IMR-90 (cell line): ENCODE results near the gene RRM1. TPM values are rescaled to one million over a fixed set of nuclear protein-coding genes. Genes with fewer than 3 reads are reported as not detected.
A peak's percentile ranks its signal among the peaks of the same experiment; 100 is the strongest.

Experiments used
- ATAC-seq: fragments of 200-7000 bp; cut with Tn5 transposase; 2 replicates; pipeline ENCODE4 v1.9.1; 2020; ENCODE audit warnings: low read depth, mild to moderate bottlenecking, moderate library complexity
- BruUV-seq: library from RNA; stranded (reverse); fragments of 400-500 nt; replicated peaks from 2 replicates; lab custom pipeline; 2021; lab: Mats Ljungman, UMichigan
- CTCF ChIA-PET: fragments of 300-600 bp; formaldehyde crosslinking; extraction: SDS; loops from one replicate; lab custom pipeline; 2021; ENCODE audit warnings: antibody characterized with exemption; lab: Yijun Ruan, JAX
- POLR2A ChIA-PET: fragments of 300-600 bp; sonication (Branson Sonifier 250); formaldehyde crosslinking; loops from one replicate; lab custom pipeline; 2022; ENCODE audit warnings: antibody characterized with exemption; ENCODE audit not compliant: unreplicated experiment; lab: Charles Lee
- DNase-seq: peaks from one replicate; pipeline ENCODE4 v3.0.0; 2013
- H2AFZ ChIP-seq: replicated peaks from 2 replicates; pipeline ENCODE3; 2013; ENCODE audit warnings: low read length, mild to moderate bottlenecking; ENCODE audit not compliant: poor library complexity
- H2AK5ac ChIP-seq: 2 replicates; pipeline ENCODE4 v1.6.1; 2013; ENCODE audit warnings: low read depth, low read length, inconsistent platforms
- H2AK9ac ChIP-seq: replicated peaks from 2 replicates; pipeline ENCODE3; 2013; ENCODE audit warnings: mild to moderate bottlenecking, low read depth, low read length, moderate library complexity; ENCODE audit not compliant: poor library complexity
- H2BK120ac ChIP-seq: 2 replicates; pipeline ENCODE4 v1.6.1; 2013; ENCODE audit warnings: low read depth, low read length, inconsistent platforms
- H2BK15ac ChIP-seq: 3 replicates; pipeline ENCODE4 v1.6.1; 2013; ENCODE audit warnings: low read depth, low read length, inconsistent platforms
- H2BK20ac ChIP-seq: 2 replicates; pipeline ENCODE4 v1.6.1; 2013; ENCODE audit warnings: low read depth, mild to moderate bottlenecking, inconsistent platforms, low read length, moderate library complexity
- H2BK5ac ChIP-seq: 2 replicates; pipeline ENCODE4 v1.6.1; 2013; ENCODE audit warnings: mild to moderate bottlenecking, low read depth, low read length, inconsistent platforms; ENCODE audit not compliant: poor library complexity, severe bottlenecking
- H3K14ac ChIP-seq: replicated peaks from 2 replicates; pipeline ENCODE4 v1.6.1; 2013; ENCODE audit warnings: low read depth, low read length, inconsistent platforms
- H3K18ac ChIP-seq: 2 replicates; pipeline ENCODE4 v1.6.1; 2013; ENCODE audit warnings: low read depth, low read length, control low read depth
- H3K23ac ChIP-seq: 2 replicates; pipeline ENCODE4 v1.6.1; 2013; ENCODE audit warnings: low read depth, low read length, inconsistent platforms
- H3K27ac ChIP-seq: 2 replicates; pipeline ENCODE4 v1.5.1; 2013; ENCODE audit warnings: mild to moderate bottlenecking, control low read depth, low read length; ENCODE audit not compliant: insufficient read depth
- H3K27me3 ChIP-seq: 2 replicates; pipeline ENCODE4 v1.6.1; 2013; ENCODE audit warnings: low read length; ENCODE audit not compliant: control insufficient read depth, insufficient read depth
- H3K36me3 ChIP-seq: 2 replicates; pipeline ENCODE4 v1.6.1; 2013; ENCODE audit warnings: low read length, mixed read lengths; ENCODE audit not compliant: control insufficient read depth, insufficient read depth
- H3K4ac ChIP-seq: 2 replicates; pipeline ENCODE4 v1.6.1; 2013; ENCODE audit warnings: low read depth, low read length, inconsistent platforms
- H3K4me1 ChIP-seq: 2 replicates; pipeline ENCODE4 v1.6.1; 2013; ENCODE audit warnings: low read length, mixed read lengths; ENCODE audit not compliant: control insufficient read depth, insufficient read depth
- H3K4me2 ChIP-seq: 2 replicates; pipeline ENCODE4 v1.6.1; 2013; ENCODE audit warnings: low read depth, mild to moderate bottlenecking, control low read depth, low read length, moderate library complexity
- H3K4me3 ChIP-seq: 2 replicates; pipeline ENCODE4 v1.5.1; 2013; ENCODE audit warnings: low read depth, mild to moderate bottlenecking, control low read depth, low read length, moderate library complexity; ENCODE audit not compliant: insufficient read depth
- H3K56ac ChIP-seq: 2 replicates; pipeline ENCODE4 v1.6.1; 2013; ENCODE audit warnings: low read length, inconsistent platforms; ENCODE audit not compliant: insufficient read depth; ENCODE audit errors: extremely low read depth
- H3K79me1 ChIP-seq, 2 experiments: 2 replicates each; pipeline ENCODE4 v1.6.1; 2013; ENCODE audit warnings: low read length in 2 of 2, inconsistent platforms in 1 of 2, low read depth in 1 of 2
- H3K9ac ChIP-seq: 2 replicates; pipeline ENCODE4 v1.6.1; 2013; ENCODE audit warnings: low read depth, low read length, control low read depth
- H3K9me1 ChIP-seq: 2 replicates; pipeline ENCODE4 v1.6.1; 2013; ENCODE audit warnings: low read length, inconsistent platforms; ENCODE audit not compliant: insufficient read depth
- H3K9me3 ChIP-seq: 2 replicates; pipeline ENCODE4 v1.6.1; 2013; ENCODE audit warnings: low read length; ENCODE audit not compliant: control insufficient read depth, insufficient read depth
- H4K20me1 ChIP-seq: 2 replicates; pipeline ENCODE4 v1.6.1; 2013; ENCODE audit warnings: low read length, inconsistent platforms; ENCODE audit not compliant: insufficient read depth
- H4K5ac ChIP-seq: 2 replicates; pipeline ENCODE4 v1.6.1; 2013; ENCODE audit warnings: mild to moderate bottlenecking, low read depth, low read length, control low read depth
- H4K8ac ChIP-seq, 2 experiments: 2 replicates each; pipeline ENCODE4 v1.6.1; 2013; ENCODE audit warnings: low read depth in 2 of 2, low read length in 2 of 2, control low read depth in 1 of 2, inconsistent platforms in 1 of 2
- H4K91ac ChIP-seq: 2 replicates; pipeline ENCODE4 v1.6.1; 2013; ENCODE audit warnings: low read depth, low read length, inconsistent platforms; ENCODE audit not compliant: insufficient read depth
- BHLHE40 ChIP-seq: fragments of 150-350 bp; IDR thresholded peaks from 2 replicates; pipeline ENCODE4 v1.6.1; 2016; ENCODE audit warnings: mild to moderate bottlenecking, low read depth, low read length
- CEBPB ChIP-seq: IDR thresholded peaks from 2 replicates; pipeline ENCODE4 v1.6.1; 2012; ENCODE audit warnings: low read depth, low read length, improper control_type of control experiment
- CHD1 ChIP-seq: IDR thresholded peaks from 2 replicates; pipeline ENCODE4 v1.6.1; 2012; ENCODE audit warnings: low read depth, low read length, improper control_type of control experiment
- CTCF ChIP-seq: conservative IDR thresholded peaks from 2 replicates; pipeline ENCODE4 v1.5.1; 2012; ENCODE audit warnings: mild to moderate bottlenecking, low read depth, low read length, improper control_type of control experiment
- MAFK ChIP-seq: IDR thresholded peaks from 2 replicates; pipeline ENCODE4 v1.6.1; 2012; ENCODE audit warnings: low read depth, low read length, improper control_type of control experiment
- MAZ ChIP-seq: IDR thresholded peaks from 2 replicates; pipeline ENCODE4 v1.6.1; 2012; ENCODE audit warnings: low read depth, mild to moderate bottlenecking, low read length, improper control_type of control experiment, moderate library complexity, borderline replicate concordance
- MXI1 ChIP-seq: IDR thresholded peaks from 2 replicates; pipeline ENCODE4 v1.6.1; 2012; ENCODE audit warnings: low read depth, mild to moderate bottlenecking, low read length, moderate library complexity, borderline replicate concordance
- NFE2L2 ChIP-seq: fragments of 150-350 bp; IDR thresholded peaks from 2 replicates; pipeline ENCODE4 v1.6.1; 2016; ENCODE audit warnings: low read depth, mild to moderate bottlenecking, low read length
- POLR2A ChIP-seq: IDR thresholded peaks from 2 replicates; pipeline ENCODE4 v1.6.1; 2012; ENCODE audit warnings: mild to moderate bottlenecking, low read depth, low read length
- RAD21 ChIP-seq: IDR thresholded peaks from 2 replicates; pipeline ENCODE4 v1.6.1; 2012; ENCODE audit warnings: low read length, improper control_type of control experiment
- RCOR1 ChIP-seq: IDR thresholded peaks from 2 replicates; pipeline ENCODE4 v1.6.1; 2012; ENCODE audit warnings: mild to moderate bottlenecking, low read length, improper control_type of control experiment; ENCODE audit not compliant: insufficient replicate concordance
- RFX5 ChIP-seq: IDR thresholded peaks from 2 replicates; pipeline ENCODE4 v1.8.0; 2012; ENCODE audit warnings: low read depth, mild to moderate bottlenecking, low read length, moderate library complexity
- SMC3 ChIP-seq: fragments of 150-350 bp; IDR thresholded peaks from 2 replicates; pipeline ENCODE4 v1.6.1; 2016; ENCODE audit warnings: low read depth, mild to moderate bottlenecking, antibody characterized with exemption, low read length, moderate library complexity
- USF2 ChIP-seq: fragments of 150-350 bp; IDR thresholded peaks from 2 replicates; pipeline ENCODE4 v1.6.1; 2017; ENCODE audit warnings: mild to moderate bottlenecking, antibody characterized with exemption, low read length, low read depth
- dilution Hi-C: fragments of 300-500 bp; cut with HindIII; formaldehyde crosslinking; loops from one replicate; pipeline ENCODE4 v1.14.3; 2018; ENCODE audit warnings: low sequenced_read_pairs; ENCODE audit not compliant: unreplicated experiment
- in situ Hi-C: fragments of 300-500 bp; cut with MboI; formaldehyde crosslinking; loops from 3 replicates; pipeline ENCODE4 v1.14.3; 2019; ENCODE audit warnings: low sequenced_read_pairs, inconsistent platforms, mixed read lengths
- intact Hi-C: fragments of 100-400 bp; cut with micrococcal nuclease; formaldehyde crosslinking; loops from 2 replicates; pipeline ENCODE4 v1.10.0; 2022
- polyA plus RNA-seq, 3 experiments: library from polyadenylated mRNA; depleted of rRNA; stranded (reverse); fragments of >200 nt; gene quantifications; 2 replicates each; pipeline ENCODE4 v1.2.3, GENCODE V29; 2012; ENCODE audit warnings: low replicate concordance in 1 of 3
- total RNA-seq: library from RNA; depleted of rRNA; stranded (reverse); fragments of >200 nt; gene quantifications from 2 replicates; pipeline ENCODE4 v1.2.3, GENCODE V29; 2012

Gene RRM1
- total and polyA plus RNA-seq, 2 of the 4 experiments (the other 2 are of a cell fraction), result 55.1 to 183 TPM

GRCh38 chr11:4134806-4135205, 40.2 kb downstream of the RRM1 start:
- dilution Hi-C loops, result no loop called here
- H3K56ac ChIP-seq, result no peak overlapping the region
- H2AFZ ChIP-seq, result no peak overlapping the region
- H4K91ac ChIP-seq, result peak overlapping the region; percentile 48; the same call in 1 of the 2 replicates
- peaks cover 3 to 13% of the 10 kb centered on the region in 2 experiments for H3K79me1 ChIP-seq
- DNase-seq (peak; percentile 64), ATAC-seq (peak; percentile 77)
- H2BK15ac ChIP-seq, result peak overlapping the region; percentile 84; the same call in 2 of the 3 replicates
- peak overlapping the region; percentile 36; the same call in 1 of the 2 replicates for H3K4me2 ChIP-seq
- peak overlapping the region; percentile 71; the same call in 1 of the 2 replicates for H3K4ac ChIP-seq
- peak overlapping the region; percentile 82; the same call in 1 of the 2 replicates for H3K23ac ChIP-seq
- H2BK5ac ChIP-seq, result peak overlapping the region; percentile 53
- H3K9me1 ChIP-seq, result 0 out of 2 replicates have a peak, but pooled peaks cover 2% of the 10 kb centered on the region
- no peak overlapping the region for H3K4me3 ChIP-seq
- no peak overlapping the region for H4K5ac ChIP-seq
- H3K9me3 ChIP-seq, result 0 out of 2 replicates have a peak, but pooled peaks cover under 1% of the 10 kb centered on the region
- H2AK5ac ChIP-seq, result no peak overlapping the region
- ChIA-PET POLR2A (no interaction called here), CTCF (no interaction called here)
- intact Hi-C loops, result no loop called here
- H3K9ac ChIP-seq, result no peak overlapping the region
- TF ChIP-seq POLR2A, result no peak
- no peak for TF ChIP-seq MAZ
- no peak for TF ChIP-seq MAFK
- TF ChIP-seq SMC3, result no peak
- no peak for TF ChIP-seq RFX5
- TF ChIP-seq RAD21, result no peak
- no peak for TF ChIP-seq NFE2L2
- no peak for TF ChIP-seq USF2
- TF ChIP-seq CHD1, result no peak
- TF ChIP-seq CTCF, result no peak
- TF ChIP-seq MXI1, result no peak
- no peak for TF ChIP-seq CEBPB
- TF ChIP-seq BHLHE40, result no peak
- TF ChIP-seq RCOR1, result no peak
- H3K27me3 ChIP-seq, result no peaks in the 10 kb centered on the region
- H3K36me3 ChIP-seq, result peaks cover 15% of the 10 kb centered on the region
- peak overlapping the region in 1 of 2 experiments; percentile 72; a peak in 1 of 4 replicates for H4K8ac ChIP-seq
- H3K14ac ChIP-seq, result peak overlapping the region; percentile 91
- no peak overlapping the region for H3K27ac ChIP-seq
- in situ Hi-C loops, result no loop called here
- peak overlapping the region; percentile 37; the same call in 1 of the 2 replicates for H3K18ac ChIP-seq
- BruUV-seq, result no TSS peak
- H2BK20ac ChIP-seq, result peak overlapping the region; percentile 78; the same call in 1 of the 2 replicates
- no peaks in the 10 kb centered on the region for H4K20me1 ChIP-seq
- peaks cover 4% of the 10 kb centered on the region; the same call in 1 of the 2 replicates for H3K4me1 ChIP-seq
- peak overlapping the region; percentile 57; the same call in 1 of the 2 replicates for H2BK120ac ChIP-seq
- H2AK9ac ChIP-seq, result no peak overlapping the region
